Suprapubic skin (tissue), 4 donors: Measurements from ENCODE around the gene SMARCD1.

Experiments used
- EP300 ChIP-seq: sonication (generic); formaldehyde crosslinking; IDR thresholded peaks from one replicate; pipeline ENCODE4 v1.6.1; 2017; ENCODE audit warnings: antibody characterized with exemption
- POLR2A ChIP-seq, 2 donors: fragments of 450-650 bp; IDR thresholded peaks; one replicate each; pipeline ENCODE4 v1.6.1; 2017; ENCODE audit warnings: antibody characterized with exemption in 2 of 2, mild to moderate bottlenecking in 2 of 2, moderate library complexity in 2 of 2
- POLR2AphosphoS5 ChIP-seq, 3 donors: sonication (generic); formaldehyde crosslinking; IDR thresholded peaks; one replicate each; pipeline ENCODE4 v1.6.1; 2017; ENCODE audit warnings: antibody characterized with exemption in 3 of 3
- TF ChIP-seq, protein P1 (sequence below), 2 donors: fragments of 200-600 bp in 1 of 2; fragments of 450-650 bp in 1 of 2; sonication (generic) in 1 of 2; IDR thresholded peaks; one replicate each; pipeline ENCODE4 v1.5.1; 2016 to 2019; ENCODE audit warnings: antibody characterized with exemption in 2 of 2, mild to moderate bottlenecking in 1 of 2, moderate library complexity in 1 of 2

- TF ChIP-seq, protein P1, sequence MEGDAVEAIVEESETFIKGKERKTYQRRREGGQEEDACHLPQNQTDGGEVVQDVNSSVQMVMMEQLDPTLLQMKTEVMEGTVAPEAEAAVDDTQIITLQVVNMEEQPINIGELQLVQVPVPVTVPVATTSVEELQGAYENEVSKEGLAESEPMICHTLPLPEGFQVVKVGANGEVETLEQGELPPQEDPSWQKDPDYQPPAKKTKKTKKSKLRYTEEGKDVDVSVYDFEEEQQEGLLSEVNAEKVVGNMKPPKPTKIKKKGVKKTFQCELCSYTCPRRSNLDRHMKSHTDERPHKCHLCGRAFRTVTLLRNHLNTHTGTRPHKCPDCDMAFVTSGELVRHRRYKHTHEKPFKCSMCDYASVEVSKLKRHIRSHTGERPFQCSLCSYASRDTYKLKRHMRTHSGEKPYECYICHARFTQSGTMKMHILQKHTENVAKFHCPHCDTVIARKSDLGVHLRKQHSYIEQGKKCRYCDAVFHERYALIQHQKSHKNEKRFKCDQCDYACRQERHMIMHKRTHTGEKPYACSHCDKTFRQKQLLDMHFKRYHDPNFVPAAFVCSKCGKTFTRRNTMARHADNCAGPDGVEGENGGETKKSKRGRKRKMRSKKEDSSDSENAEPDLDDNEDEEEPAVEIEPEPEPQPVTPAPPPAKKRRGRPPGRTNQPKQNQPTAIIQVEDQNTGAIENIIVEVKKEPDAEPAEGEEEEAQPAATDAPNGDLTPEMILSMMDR (IDR thresholded peaks at IDR 0.05), result no peak
- TF ChIP-seq POLR2A (IDR thresholded peaks at IDR 0.05) (no peak), EP300 (no peak), POLR2AphosphoS5 (IDR thresholded peaks at IDR 0.05) (no peak)
These were observed 35.7 kb upstream of the SMARCD1 start for GRCh38 chr12:50049254-50050118.
